ENCODE measurements around the gene KIAA1328. TPM values are rescaled to one million over a fixed set of nuclear protein-coding genes. Genes with fewer than 3 reads are reported as not detected.

The KIAA1328 gene
- total RNA-seq, 1 donor from 2014 or later, result 8.4 TPM

DNA sequence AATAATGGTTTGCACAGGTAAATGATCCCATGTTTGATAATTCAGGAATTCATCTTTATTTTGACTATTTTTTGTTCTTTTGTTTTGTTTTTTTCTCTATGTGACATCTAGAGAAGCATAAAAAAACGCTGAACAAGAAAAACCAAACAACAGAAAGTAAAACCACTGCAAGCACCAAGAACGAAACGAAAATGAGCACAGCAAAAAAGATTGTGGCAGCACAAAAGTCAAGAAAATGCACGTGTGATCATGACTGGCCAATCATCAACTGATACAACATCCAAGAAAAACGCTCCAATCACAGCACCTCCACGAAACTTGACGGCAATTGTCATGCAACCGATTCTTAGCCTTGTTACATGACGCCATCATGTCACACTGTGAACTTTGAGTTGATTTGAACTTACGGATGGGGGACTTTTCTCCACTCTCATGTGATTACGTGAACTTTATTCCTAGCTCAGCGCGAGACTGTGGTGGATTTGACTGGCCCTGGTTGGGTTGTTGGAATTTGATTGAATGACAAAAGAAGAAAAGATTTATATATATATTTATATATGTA, 417.9 kb downstream of the KIAA1328 start:
- TF ChIP-seq, protein P1, sequence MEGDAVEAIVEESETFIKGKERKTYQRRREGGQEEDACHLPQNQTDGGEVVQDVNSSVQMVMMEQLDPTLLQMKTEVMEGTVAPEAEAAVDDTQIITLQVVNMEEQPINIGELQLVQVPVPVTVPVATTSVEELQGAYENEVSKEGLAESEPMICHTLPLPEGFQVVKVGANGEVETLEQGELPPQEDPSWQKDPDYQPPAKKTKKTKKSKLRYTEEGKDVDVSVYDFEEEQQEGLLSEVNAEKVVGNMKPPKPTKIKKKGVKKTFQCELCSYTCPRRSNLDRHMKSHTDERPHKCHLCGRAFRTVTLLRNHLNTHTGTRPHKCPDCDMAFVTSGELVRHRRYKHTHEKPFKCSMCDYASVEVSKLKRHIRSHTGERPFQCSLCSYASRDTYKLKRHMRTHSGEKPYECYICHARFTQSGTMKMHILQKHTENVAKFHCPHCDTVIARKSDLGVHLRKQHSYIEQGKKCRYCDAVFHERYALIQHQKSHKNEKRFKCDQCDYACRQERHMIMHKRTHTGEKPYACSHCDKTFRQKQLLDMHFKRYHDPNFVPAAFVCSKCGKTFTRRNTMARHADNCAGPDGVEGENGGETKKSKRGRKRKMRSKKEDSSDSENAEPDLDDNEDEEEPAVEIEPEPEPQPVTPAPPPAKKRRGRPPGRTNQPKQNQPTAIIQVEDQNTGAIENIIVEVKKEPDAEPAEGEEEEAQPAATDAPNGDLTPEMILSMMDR (IDR thresholded peaks at IDR 0.05), result no peak
- Histone ChIP-seq H3K9me3 (no peaks in the 10 kb centered on the region), H3K4me3 (no peak overlapping the region), H3K27me3 (no peaks in the 10 kb centered on the region), H3K27ac (no peak overlapping the region), H3K4me1 (no peaks in the 10 kb centered on the region), H3K36me3 (no peaks in the 10 kb centered on the region)
- no peak for DNase-seq (ENCODE audit: low spot score in 2 of 2)
- intact Hi-C loops (cut with DNase I), result no loop called here

DNA sequence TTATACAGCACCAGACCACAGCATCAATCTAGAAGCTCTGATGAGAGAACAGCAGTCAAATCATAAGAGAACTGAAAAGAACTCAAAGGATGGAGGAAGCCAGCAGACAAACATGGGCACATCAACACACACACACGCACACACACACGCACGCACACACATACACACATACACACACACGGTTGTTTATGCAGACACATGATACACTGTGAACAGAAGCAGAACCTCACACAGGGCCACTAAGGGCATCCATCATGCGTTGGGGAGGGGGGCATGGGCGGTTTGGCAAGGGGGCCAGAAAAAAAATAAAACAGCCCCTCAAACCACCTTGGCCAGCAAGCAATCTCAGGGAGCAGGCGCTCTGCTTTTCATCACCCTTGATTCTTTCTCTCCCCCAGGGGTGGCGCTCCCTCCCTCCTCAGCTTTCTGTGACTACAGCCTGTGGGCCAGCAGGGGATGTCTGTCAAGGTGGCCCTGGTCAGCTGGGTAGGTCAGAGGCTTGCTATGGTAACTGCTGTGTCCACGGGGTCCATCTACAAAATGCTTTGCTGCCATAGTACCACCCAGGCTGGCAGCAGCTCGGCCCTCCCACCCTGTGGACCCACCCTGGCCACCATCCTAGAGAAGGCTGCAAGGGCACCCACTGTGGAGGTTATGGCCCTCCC, 418.7 kb downstream of the KIAA1328 start:
- H3K9me3 ChIP-seq, result no peaks in the 10 kb centered on the region
- no peak overlapping the region for H3K4me3 ChIP-seq
- intact Hi-C loops (cut with DNase I), result no loop called here
- TF ChIP-seq, protein P1 (IDR thresholded peaks at IDR 0.05), result no peak
- no peak overlapping the region for H3K27ac ChIP-seq
- H3K36me3 ChIP-seq, result no peaks in the 10 kb centered on the region
- no peaks in the 10 kb centered on the region for H3K27me3 ChIP-seq
- no peaks in the 10 kb centered on the region for H3K4me1 ChIP-seq
- no peak for DNase-seq (ENCODE audit: low spot score in 2 of 2)

DNA sequence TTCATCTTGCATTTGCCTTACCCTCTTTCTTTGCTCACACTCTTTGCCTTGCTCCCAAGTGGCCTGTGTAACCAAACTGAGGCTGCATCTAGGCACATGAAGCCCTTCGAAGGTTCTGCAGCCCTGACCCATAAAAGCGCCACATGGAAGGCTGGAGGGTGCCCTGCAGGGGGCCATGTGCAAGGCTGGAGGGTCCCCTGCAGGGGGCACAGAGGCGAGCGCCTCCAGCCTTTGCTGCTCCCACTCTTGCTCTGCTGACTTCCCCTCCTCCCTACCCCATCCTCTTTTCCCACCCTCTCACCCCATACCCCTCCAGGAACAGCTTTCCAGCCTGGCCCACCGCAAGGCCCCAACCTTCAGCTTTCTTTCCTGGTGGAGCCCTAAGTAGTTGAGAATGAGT, 419.4 kb downstream of the KIAA1328 start:
- Histone ChIP-seq H3K36me3 (no peaks in the 10 kb centered on the region), H3K27me3 (peaks cover 2% of the 10 kb centered on the region), H3K4me1 (no peaks in the 10 kb centered on the region), H3K27ac (no peak overlapping the region), H3K9me3 (no peaks in the 10 kb centered on the region), H3K4me3 (no peak overlapping the region)
- intact Hi-C loops (cut with DNase I), result no loop called here
- no peak for DNase-seq (ENCODE audit: low spot score in 2 of 2)
- TF ChIP-seq, protein P1 (IDR thresholded peaks at IDR 0.05), result no peak

DNA sequence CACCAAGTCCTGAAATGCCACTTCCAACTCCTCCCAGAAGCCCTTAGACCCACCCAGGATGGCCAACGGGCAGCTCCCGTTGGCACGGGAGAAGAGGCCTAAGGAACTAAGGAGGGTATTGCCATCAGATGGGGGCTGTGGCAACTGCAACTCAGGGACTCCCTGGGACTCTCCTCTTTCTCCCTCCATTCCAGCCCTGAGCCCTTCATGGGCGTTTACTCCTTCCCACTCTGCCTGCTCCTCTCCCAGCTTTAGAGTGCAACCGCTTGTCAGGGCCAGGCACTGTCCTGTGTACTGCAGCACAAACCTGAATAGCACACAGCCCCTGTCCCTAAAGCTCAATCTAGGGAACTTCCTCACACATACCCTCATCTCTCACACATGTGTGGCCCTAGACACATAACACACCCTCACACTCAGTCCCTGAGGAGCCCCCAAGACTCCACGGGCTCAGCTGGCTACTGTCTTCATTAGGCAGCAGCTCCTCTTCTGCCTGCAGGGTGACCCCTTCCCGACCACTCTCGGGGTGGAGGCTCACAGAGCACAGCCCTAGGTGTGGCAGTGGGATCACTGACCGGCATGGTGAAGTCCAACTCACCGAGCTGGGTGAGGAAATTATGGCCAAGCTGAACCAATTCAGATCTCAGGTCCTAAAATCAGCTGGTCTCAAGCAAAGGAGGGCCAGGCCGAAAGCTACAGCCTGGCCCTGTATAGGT, 420.4 kb downstream of the KIAA1328 start:
- no peak for DNase-seq (ENCODE audit: low spot score in 2 of 2)
- Histone ChIP-seq H3K4me3 (no peak overlapping the region), H3K9me3 (no peaks in the 10 kb centered on the region), H3K27me3 (peaks cover 6% of the 10 kb centered on the region), H3K36me3 (no peaks in the 10 kb centered on the region), H3K4me1 (peaks cover 0 to 2% of the 10 kb centered on the region in 2 donors), H3K27ac (no peak overlapping the region)
- intact Hi-C loops (cut with DNase I), result no loop called here
- TF ChIP-seq, protein P1 (IDR thresholded peaks at IDR 0.05), result no peak

DNA sequence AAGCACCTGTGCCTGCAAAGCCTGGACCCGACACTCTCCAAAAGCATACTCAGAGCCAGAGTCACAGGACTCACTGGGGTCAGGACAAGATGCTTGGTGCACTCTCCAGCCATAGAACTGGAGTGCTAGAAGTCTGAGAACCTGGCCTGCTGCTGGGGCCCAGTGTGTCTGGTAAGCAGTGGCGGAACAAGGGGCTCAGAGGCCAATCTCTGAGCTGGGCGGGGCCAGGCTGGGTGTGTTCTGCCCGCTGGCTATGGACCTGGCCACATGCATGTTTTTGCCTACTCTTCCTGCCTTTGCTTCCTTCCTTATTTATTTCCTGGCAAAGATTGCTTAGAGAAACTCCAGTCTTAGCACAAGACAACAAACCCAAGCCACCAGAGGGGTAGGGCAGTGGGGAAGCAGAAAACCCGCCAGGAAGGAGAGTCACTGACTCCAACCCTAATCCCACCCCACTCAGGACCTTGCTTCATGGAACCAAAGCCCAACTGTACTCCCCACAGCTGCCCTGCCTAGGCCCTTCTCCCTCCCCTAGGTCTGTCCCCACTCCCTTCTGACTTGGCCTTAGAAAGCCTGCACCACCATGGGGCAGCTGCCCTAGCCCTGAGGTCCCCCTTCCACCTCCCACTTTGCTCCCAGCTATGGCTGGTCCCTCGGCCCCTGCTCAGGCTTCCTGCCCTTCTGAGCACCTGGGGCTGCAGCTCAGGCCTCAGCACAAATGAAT, 421.1 kb downstream of the KIAA1328 start:
- H3K27me3 ChIP-seq, result peaks cover 8% of the 10 kb centered on the region

More for the DNA sequence above, 421.1 kb downstream of the KIAA1328 start:
- no peak for DNase-seq (ENCODE audit: low spot score in 2 of 2)
- Histone ChIP-seq H3K4me3 (no peak overlapping the region), H3K4me1 (peaks cover 0 to 4% of the 10 kb centered on the region in 2 donors), H3K27ac (no peak overlapping the region), H3K9me3 (no peaks in the 10 kb centered on the region), H3K36me3 (no peaks in the 10 kb centered on the region)
- intact Hi-C loops (cut with DNase I), result loop anchor here (10.0 kb wide), 1 partner anchor 65 kb away; no protein-coding TSS in a partner anchor
- TF ChIP-seq, protein P1 (IDR thresholded peaks at IDR 0.05), result no peak

Measured in ascending aorta (tissue), 2 donors.